ENCODE measurements around the gene EDN3.

The EDN3 gene

DNA sequence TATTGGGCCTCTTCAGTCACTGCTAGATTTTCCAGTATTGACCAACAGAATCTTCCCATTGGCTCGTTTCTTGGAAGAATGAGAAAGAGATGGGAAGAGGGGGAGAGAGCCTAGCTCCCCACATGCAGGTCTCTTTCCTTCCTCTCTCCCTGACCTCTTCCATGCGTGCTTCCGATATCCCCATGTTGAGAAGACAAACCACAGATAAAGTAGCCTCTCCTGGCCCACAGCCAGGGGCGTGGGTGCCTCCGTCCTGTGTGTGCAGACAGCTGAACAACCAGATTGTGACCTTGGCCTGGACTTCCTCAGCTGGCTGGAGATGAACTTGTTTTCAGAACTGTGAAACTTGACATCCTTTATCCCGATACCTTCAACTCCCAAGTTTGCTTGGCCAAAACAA lies 71.0 kb downstream of the EDN3 start:
- DNase-seq, result no peak

DNA sequence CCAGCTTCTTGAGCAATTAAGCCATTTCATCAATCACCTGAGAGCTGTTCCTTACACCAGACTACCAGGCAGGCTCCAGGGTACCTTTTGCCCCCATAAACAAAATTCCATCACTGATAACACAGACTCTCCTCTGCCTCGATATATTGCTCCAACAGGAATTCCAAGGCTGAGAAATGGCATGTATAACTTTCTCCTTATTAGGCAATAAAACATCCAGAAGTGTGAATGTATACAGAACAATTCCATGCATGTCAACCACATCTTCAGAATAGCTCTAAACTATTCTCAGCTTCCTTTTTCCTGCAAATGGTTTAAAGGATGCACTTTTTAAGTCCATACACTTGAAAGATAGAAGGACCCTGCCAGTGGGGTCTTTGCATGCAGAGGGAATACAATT lies 73.8 kb downstream of the EDN3 start:
- no peak for DNase-seq

DNA sequence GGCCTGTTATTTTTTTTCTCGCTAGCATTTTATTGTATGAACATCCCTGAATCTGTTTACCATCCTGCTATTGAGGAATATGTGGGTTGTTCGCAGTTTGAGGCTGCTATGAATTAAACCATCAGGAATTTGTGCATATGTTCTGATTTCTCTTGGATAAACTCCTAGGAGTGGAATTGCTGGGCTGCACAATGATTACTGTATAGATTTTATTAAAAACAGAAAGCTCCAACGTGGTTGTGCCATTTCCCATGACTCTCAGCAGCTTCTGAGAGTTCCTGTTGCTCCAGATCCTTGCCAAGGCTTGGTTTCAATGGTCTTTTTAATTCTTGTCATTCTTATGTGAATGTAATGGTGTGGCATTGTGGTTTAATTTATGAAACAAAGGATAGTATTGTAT lies 75.1 kb downstream of the EDN3 start:
- DNase-seq, result no peak
